Measurements from ENCODE around the gene TUBB3.
"Not testable (repeated sequence)": the region's sequence is repeated elsewhere in the genome, so short reads cannot be mapped to it uniquely, and the experiment has no call there.

TUBB3 gene

DNA sequence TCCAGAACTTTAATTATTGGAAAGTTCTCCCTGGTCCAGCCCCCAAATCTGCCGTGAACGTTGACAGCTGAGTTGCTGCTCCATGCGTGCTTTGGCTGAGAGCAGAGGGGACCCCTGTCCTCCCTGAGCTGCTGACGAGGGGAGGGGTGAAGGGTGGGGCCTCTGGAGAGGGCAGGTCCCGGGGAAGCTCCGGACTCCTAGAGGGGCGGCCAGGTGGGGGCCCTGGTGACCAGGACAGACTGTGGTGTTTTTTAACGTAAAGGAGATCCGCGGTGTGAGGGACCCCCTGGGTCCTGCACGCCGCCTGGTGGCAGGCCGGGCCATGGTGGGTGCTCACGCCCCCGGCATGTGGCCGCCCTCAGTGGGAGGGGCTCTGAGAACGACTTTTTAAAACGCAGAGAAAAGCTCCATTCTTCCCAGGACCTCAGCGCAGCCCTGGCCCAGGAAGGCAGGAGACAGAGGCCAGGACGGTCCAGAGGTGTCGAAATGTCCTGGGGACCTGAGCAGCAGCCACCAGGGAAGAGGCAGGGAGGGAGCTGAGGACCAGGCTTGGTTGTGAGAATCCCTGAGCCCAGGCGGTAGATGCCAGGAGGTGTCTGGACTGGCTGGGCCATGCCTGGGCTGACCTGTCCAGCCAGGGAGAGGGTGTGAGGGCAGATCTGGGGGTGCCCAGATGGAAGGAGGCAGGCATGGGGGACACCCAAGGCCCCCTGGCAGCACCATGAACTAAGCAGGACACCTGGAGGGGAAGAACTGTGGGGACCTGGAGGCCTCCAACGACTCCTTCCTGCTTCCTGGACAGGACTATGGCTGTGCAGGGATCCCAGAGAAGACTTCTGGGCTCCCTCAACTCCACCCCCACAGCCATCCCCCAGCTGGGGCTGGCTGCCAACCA, 4.4 kb upstream of the TUBB3 start, which contains the start of gene MC1R:
TSS of gene MC1R (plus strand) at position 410 of the 895 bp plus-strand sequence. CDS start at position 807, 397 bp downstream.
- DNase-seq: peak in 1 of 5 experiments; percentile 39

DNA sequence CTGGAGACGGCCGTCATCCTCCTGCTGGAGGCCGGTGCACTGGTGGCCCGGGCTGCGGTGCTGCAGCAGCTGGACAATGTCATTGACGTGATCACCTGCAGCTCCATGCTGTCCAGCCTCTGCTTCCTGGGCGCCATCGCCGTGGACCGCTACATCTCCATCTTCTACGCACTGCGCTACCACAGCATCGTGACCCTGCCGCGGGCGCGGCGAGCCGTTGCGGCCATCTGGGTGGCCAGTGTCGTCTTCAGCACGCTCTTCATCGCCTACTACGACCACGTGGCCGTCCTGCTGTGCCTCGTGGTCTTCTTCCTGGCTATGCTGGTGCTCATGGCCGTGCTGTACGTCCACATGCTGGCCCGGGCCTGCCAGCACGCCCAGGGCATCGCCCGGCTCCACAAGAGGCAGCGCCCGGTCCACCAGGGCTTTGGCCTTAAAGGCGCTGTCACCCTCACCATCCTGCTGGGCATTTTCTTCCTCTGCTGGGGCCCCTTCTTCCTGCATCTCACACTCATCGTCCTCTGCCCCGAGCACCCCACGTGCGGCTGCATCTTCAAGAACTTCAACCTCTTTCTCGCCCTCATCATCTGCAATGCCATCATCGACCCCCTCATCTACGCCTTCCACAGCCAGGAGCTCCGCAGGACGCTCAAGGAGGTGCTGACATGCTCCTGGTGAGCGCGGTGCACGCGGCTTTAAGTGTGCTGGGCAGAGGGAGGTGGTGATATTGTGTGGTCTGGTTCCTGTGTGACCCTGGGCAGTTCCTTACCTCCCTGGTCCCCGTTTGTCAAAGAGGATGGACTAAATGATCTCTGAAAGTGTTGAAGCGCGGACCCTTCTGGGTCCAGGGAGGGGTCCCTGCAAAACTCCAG, 3.4 kb upstream of the TUBB3 start:
- no peak for DNase-seq

DNA sequence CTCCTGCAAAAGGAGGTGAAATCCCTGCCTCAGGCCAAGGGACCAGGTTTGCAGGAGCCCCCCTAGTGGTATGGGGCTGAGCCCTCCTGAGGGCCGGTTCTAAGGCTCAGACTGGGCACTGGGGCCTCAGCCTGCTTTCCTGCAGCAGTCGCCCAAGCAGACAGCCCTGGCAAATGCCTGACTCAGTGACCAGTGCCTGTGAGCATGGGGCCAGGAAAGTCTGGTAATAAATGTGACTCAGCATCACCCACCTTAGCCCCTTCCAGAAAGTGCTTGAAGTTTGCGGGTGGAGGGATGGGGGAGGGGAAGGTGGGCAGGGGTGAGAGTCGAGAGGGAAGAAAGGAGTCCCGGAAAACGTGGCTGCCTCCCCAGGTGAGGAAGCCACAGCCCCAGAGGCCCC, 2.4 kb upstream of the TUBB3 start:
- DNase-seq: no peak

DNA sequence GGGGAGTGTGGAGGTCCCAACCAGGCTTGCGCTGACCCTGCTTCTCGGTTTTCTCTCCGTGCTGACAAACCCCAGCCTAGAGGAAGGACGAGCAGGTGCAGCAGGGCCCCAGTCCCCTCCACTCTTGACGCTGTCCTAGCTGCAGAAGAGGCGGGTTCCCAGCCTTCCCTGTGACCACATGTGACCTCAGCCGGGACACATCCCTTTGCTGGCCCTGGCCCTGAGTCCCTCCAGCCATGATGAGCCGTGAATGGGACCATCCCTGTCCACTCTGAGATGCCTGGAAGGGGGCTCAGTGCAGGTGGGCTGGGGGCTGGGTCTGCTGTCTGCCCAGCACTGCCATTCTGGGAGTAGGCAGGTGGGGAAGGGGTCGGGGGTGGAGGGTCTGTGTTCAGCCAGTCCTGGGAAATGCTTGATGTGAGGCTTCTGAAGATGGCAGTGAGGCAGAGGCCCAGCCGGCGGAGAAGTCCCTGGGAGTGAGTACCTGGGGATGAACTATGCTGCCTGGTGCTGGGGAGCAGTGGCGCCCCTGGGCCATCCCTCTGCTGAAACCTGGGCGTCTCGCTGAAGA, 1.9 kb upstream of the TUBB3 start:
- no peak for DNase-seq

DNA sequence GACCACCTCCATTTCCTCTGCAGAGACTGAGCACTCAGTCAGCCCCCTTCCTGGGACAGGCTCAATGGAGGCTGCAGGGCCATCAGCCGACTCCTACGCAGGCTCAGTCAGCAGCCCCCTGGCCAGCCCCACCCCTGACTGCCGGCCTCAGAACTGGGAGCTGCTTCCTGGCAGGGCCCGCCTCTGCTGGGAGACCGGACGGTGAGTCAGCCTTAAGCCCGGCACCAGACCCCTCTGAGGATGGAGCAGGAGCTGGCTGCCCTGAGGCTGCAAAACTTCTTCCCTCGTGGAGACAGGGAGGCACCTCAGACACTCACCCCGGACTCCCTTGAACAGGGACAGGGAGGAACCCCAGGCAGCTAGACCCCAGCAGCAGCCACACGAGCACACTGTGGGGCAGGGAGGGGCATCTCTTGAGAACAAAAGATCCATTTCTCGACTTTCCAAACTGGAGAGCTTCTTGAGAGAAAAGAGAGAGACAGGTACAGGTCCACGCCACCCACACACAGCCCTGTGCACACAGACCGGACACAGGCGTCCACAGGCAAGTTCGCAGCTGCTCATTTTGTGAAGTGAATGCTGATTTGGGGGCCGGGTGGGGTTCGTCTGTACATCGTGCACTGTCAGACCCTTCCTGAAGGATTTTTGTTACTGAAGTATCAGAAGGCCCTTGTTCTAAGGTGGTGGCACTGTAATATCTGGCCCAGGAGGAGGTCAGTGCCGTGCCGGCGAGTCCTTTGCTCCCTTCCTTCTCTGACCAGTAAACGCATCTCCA, 1.3 kb upstream of the TUBB3 start:
- DNase-seq: no peak

DNA sequence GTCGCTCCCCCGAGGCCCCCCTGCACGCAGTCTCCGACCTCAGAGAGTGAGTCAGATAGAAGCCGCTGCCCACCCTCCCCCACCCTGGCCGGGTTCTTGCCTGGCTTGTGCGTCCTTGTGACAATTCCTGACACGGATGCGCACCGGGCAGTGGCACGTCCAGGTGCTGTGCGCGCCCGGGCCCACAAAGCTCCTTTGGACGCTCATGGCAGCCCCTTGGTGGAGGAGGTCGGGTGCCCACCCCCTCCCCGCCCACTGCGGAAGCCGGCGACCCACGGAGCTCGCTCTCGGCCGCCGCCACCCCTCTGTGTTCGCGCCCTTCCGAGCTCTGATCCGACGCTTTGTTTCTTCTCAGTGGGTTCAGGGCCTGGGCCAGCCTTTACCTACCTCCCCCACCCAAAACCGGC, 662 bp upstream of the TUBB3 start:
- no peak for DNase-seq

DNA sequence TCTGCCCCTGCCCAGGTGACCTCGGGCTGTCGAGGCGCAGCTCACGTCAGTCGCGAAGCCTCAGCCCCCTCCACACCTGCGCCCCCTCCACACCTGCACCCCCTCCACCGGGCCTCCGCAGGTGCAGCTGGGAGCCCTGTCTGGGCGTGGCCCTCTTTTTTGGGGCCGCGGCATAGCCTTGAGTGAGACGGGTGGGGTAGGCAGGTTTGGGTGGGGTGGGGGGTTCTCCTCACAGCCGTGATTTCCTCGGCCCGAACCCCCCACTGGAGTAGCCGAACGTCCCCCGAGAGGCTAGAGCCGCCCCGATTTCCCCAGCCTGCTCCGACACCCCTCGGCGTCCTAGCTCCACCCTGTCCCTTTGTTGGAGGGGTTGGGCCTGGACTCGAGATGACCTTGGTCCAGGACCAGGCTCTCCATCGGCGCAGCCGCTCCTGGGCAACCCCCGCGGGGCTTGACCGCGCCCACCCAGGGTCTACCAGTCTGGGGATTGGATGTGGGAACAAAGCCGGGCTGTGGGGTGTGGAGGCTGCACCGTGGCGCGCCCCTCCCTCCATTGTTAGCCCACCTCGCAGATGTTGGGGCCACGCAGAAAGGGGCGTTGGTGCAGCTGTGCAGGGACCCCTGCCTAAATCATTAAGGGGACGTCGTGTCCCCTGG, 626 bp downstream of the TUBB3 start:
- no peak for DNase-seq

DNA sequence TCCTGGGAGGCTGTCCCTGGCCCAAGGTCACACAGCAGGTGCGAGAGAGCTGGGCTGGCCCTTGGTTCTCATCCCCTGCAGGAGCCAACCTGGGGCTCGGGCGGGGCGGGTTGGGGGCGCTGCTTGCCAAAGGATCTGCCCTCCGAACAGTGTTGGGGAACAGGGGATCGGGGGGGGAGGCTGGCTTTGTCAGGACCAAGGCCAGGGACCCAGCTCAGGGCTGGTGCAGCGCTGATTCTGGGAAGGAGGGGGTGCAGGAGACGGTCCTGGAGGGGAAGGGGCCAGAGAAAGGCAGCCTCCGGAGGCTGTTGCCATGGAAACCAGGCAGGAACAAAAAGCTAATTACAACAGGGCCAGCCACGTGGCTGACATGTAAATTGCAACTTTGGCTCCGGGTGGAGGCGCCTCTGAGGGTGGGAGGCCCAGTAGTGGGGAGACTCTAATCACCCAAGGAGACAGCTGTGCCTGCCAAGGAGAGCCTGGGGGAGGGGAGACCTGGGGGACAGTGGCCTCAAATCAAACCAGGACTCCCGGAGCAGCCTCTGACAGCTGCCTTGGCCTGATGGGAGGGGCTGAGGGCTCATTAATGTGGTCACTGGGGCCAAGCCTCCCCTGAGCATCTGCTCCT, 1.3 kb downstream of the TUBB3 start:
- peak in 2 of 5 experiments; percentile 24 to 49 for DNase-seq

DNA sequence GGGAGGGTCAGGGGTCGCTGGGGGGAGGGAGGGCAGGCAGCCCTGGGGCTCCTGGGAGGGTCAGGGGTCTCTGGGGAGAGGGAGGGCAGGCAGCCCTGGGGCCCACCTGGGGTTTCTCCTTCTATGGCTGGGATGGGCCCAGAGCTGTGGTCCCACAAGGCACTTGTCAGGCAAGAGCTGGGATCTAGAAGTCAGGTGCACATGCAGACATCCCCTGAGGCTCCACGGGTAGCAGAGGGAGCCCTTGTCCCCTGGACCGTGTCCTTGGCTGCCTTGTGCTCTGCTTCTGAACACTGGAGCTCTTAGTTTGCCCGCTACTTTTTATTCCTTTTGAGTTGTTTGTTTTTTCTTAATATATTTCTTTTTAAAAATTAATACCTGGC, 1.8 kb downstream of the TUBB3 start:
- no peak for DNase-seq

DNA sequence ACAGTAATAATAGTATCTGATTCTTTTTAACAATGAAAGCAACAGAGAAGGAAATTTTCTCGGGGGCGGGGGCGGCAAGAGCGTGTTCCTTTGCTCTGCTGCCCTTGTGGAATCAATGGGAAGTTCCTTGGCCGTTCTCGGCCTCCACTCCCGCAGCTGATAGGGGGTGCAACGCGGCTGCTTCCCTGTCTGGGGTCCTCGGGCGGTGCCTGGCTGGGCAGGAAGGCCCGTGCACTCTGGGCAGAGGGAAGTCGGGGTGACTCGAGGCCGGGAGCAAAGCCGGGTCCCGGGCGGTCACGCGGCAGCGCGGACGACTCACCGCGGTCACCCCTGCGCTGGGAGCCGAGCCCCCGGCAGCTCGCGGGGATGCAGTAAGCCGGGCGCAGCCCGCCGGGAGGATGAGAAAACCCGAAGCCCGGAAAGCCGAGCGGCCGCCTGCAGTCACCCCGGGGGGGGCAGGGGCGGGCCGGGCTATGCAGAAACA, 2.5 kb downstream of the TUBB3 start:
- DNase-seq: no peak

DNA sequence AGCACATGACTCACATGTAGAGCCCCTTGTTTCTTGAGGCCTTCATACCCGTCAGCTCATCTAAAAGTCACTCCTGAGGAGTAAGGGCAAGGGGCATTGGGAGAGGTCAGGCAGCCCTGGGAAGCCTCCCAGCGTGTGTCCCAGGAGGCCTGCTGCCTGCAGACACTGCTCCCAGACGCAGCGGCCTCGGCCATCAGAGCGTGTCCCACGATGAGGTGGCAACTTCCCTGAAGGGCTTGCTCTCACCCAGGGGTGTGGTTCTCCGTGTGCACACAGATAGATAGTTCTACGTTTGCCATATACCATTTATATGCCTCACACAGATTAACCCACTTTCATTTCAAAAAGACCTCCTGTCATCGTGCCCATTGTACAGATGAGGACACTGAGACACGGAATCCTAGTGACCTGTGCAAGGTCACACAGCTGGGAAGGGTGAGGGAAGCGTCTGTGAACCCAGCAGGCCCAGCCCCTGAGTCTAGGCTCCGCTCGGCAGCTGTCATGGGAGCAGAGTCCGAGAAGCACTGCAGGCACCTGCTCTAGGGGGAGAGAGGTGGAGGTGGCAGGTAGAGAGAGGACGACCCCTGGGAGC, 8.3 kb downstream of the TUBB3 start:
- no peak for DNase-seq

DNA sequence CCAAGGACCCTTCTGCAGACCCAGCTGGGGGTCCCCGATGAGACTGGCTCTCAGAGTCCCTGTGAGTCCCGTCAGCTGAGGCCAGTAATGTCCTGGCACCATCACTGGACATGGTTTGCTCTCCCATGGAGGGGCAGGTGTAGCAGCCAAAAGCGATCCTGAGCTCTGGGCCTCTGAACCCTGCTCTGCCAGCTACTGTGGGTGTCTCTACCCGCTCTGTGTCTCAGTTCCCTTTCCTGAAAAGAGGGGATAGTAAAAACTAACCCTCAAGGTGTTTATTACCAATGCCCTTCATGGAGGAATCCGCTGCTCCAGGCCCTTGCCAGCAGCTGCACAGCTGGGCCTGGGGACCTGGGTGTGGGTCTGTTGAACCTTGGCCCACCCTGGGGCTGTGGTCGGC, 8.8 kb downstream of the TUBB3 start:
- DNase-seq: no peak

DNA sequence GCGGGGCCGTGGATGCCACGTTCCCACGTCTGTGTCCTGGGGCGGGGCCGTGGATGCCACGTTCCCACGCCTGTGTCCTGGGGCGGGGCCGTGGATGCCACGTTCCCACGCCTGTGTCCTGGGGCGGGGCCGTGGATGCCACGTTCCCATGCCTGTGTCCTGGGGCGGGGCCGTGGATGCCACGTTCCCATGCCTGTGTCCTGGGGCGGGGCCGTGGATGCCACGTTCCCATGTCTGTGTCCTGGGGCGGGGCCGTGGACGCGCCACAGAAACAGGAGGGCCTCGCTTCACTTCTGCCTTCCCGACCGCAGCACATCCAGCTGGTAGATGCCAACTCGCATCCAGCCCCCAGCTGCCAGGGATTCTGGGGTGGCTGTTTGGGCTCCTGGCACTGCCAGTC, 10.9 kb downstream of the TUBB3 start:
- DNase-seq: not testable (repeated sequence)

DNA sequence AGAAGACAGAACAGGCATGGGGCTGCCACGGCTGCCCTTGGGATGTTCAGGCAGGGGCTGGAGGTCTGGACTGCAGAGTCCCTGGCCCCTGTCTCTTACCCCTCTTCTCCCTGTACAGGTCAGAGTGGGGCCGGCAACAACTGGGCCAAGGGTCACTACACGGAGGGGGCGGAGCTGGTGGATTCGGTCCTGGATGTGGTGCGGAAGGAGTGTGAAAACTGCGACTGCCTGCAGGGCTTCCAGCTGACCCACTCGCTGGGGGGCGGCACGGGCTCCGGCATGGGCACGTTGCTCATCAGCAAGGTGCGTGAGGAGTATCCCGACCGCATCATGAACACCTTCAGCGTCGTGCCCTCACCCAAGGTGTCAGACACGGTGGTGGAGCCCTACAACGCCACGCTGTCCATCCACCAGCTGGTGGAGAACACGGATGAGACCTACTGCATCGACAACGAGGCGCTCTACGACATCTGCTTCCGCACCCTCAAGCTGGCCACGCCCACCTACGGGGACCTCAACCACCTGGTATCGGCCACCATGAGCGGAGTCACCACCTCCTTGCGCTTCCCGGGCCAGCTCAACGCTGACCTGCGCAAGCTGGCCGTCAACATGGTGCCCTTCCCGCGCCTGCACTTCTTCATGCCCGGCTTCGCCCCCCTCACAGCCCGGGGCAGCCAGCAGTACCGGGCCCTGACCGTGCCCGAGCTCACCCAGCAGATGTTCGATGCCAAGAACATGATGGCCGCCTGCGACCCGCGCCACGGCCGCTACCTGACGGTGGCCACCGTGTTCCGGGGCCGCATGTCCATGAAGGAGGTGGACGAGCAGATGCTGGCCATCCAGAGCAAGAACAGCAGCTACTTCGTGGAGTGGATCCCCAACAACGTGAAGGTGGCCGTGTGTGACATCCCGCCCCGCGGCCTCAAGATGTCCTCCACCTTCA, 11.7 kb downstream of the TUBB3 start:
- no peak for DNase-seq

DNA sequence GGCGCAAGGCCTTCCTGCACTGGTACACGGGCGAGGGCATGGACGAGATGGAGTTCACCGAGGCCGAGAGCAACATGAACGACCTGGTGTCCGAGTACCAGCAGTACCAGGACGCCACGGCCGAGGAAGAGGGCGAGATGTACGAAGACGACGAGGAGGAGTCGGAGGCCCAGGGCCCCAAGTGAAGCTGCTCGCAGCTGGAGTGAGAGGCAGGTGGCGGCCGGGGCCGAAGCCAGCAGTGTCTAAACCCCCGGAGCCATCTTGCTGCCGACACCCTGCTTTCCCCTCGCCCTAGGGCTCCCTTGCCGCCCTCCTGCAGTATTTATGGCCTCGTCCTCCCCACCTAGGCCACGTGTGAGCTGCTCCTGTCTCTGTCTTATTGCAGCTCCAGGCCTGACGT, 12.5 kb downstream of the TUBB3 start:
- DNase-seq: not testable (repeated sequence)

DNA sequence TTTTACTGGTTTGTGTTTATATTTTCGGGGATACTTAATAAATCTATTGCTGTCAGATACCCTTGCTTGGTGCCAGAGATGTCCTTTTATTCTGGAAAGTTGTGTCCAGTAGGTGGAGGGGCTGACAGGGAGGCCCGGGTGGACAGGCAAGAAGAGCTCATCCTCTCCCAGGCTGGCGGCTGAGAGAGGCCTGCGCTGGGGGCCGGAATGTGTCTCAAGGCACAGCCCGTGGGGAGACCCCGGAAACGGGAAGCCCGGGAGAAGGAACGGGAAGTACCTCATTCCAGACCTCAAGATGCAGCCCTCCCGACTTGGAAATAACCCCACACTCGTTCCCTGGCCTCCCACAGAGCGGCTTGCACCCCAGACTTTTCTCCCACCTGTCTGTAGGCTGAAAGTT, 12.9 kb downstream of the TUBB3 start:
- DNase-seq: no peak

DNA sequence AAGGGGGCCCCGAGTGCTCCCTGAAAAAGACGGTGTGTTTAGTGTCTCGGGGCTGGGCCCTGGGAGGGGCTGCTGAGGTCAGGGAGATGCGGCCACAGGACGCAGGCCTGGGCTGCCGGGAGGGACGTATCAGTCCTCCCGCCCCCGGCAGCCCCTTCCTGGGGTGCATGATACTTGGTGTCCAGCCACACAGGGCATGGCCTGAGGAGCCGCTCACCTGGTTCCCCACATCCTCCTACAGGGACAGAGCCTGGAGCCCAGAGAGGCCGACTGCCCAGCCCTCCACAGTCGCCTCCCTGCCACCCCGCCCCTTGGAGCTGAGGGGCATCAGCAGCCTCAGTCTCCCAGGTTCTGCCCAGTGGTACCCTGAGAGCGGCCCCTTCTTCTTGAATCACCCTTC, 13.4 kb downstream of the TUBB3 start:
- DNase-seq: no peak

DNA sequence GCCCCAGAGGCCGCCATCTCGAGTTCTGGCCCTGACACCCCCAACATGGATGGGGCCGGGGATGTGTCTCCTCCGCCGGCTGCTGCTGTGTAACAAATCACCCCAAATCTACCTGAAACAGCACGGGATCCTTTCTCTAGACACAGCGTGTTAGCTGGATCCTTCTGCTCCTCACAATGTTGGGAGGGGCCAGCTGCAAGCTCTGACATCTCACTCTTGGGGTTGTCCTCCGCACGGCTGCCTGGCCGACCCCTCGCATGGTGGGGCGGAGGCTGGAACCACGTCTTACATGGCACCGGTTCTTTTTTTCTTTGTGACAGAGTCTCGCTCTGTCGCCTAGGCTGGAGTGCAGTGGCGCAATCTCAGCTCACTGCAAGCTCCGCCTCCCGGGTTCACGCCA, 13.8 kb downstream of the TUBB3 start:
- DNase-seq: no peak

DNA sequence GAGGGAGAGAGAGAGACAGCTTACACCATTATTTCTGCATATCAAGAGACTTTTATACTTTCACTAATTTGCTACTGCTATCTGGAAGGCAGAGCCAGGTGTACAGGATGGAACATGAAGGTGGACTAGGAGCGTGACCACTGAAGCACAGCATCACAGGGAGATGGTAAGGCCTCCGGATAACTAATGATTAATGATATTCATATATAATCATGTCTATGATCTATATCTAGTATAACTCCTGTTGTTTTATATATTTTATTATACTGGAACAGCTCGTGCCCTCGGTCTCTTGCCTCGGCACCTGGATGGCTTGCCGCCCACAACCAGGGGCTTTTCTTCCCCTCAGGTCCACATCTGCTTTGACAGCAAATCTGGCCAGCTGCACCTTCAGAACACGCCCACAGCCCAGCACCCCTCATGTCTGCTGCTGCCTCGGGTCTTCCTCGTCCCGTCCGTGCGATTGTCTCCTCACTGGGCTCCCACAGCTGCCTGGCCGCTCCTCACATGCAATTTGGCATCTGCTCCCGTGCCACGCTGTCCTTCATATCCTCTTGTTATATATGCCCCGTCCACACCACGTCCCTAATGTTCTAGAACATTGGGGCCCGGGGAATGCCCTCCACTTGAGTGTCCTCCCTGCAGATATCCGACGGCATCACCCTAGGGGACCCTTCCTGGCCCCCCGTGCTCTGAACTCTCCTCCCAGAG, 15.2 kb downstream of the TUBB3 start:
- DNase-seq: no peak

All from T-helper 2 cell (primary cell).